Neural progenitor cell (in vitro differentiated cells): ENCODE results near the gene TTC39C. TPM values are rescaled to one million over a fixed set of nuclear protein-coding genes. Genes with fewer than 3 reads are reported as not detected.

Source experiments
- DNase-seq: peaks from one replicate; pipeline ENCODE4 v3.0.0-alpha.2; 2016; ENCODE audit warnings: low spot score
- H2AFZ ChIP-seq: fragments of 200-600 bp; sonication (generic); replicated peaks from 2 replicates; pipeline ENCODE4 v1.6.1; 2016; ENCODE audit warnings: antibody characterized with exemption
- H3F3A ChIP-seq: fragments of 200-600 bp; sonication (generic); 2 replicates; pipeline ENCODE4 v1.6.1; 2016; ENCODE audit warnings: antibody characterized with exemption, low read depth
- H3K27ac ChIP-seq: fragments of 200-600 bp; sonication (generic); 2 replicates; pipeline ENCODE4 v1.5.1; 2016; ENCODE audit warnings: mild to moderate bottlenecking
- H3K27me3 ChIP-seq: fragments of 200-600 bp; sonication (generic); 2 replicates; pipeline ENCODE4 v1.6.1; 2016; ENCODE audit warnings: mild to moderate bottlenecking, moderate library complexity
- H3K36me3 ChIP-seq: fragments of 200-600 bp; sonication (generic); 2 replicates; pipeline ENCODE4 v1.5.1; 2016
- H3K4me1 ChIP-seq: fragments of 200-600 bp; sonication (generic); 2 replicates; pipeline ENCODE4 v1.6.1; 2016; ENCODE audit warnings: mixed run types
- H3K4me2 ChIP-seq: fragments of 200-600 bp; sonication (generic); 2 replicates; pipeline ENCODE4 v1.6.1; 2016
- H3K4me3 ChIP-seq: fragments of 200-600 bp; sonication (generic); 2 replicates; pipeline ENCODE4 v1.5.1; 2016
- H3K79me2 ChIP-seq: fragments of 200-600 bp; sonication (generic); 2 replicates; pipeline ENCODE4 v1.6.1; 2016; ENCODE audit warnings: low read depth
- H3K9ac ChIP-seq: fragments of 200-600 bp; sonication (generic); 2 replicates; pipeline ENCODE4 v1.6.1; 2016
- H3K9me3 ChIP-seq: fragments of 200-600 bp; sonication (generic); 2 replicates; pipeline ENCODE4 v1.5.1; 2016; ENCODE audit warnings: low read depth
- H4K20me1 ChIP-seq: fragments of 200-600 bp; sonication (generic); 2 replicates; pipeline ENCODE4 v1.6.1; 2016; ENCODE audit warnings: low read depth
- H3K27ac Mint-ChIP-seq: 3 replicates; pipeline ENCODE4 v1.8.0; 2021; ENCODE audit warnings: mixed read lengths
- H3K27me3 Mint-ChIP-seq: 2 replicates; pipeline ENCODE4 v1.8.0; 2022; ENCODE audit warnings: low read depth, mild to moderate bottlenecking, inconsistent platforms, moderate library complexity, mixed read lengths; ENCODE audit not compliant: insufficient read depth
- H3K36me3 Mint-ChIP-seq: 3 replicates; pipeline ENCODE4 v1.8.0; 2021; ENCODE audit warnings: mixed read lengths
- H3K4me1 Mint-ChIP-seq: 3 replicates; pipeline ENCODE4 v1.8.0; 2021; ENCODE audit warnings: mixed read lengths
- H3K4me3 Mint-ChIP-seq: 3 replicates; pipeline ENCODE4 v1.8.0; 2021; ENCODE audit warnings: mild to moderate bottlenecking, moderate library complexity, mixed read lengths
- H3K9me3 Mint-ChIP-seq: 3 replicates; pipeline ENCODE4 v1.8.0; 2020; ENCODE audit warnings: mixed read lengths
- EZH2 ChIP-seq: fragments of 200-600 bp; sonication (generic); IDR thresholded peaks from 2 replicates; pipeline ENCODE4 v1.6.1; 2017; ENCODE audit warnings: antibody characterized with exemption, mild to moderate bottlenecking, moderate library complexity
- EZH2phosphoT487 ChIP-seq: fragments of 200-600 bp; sonication (generic); IDR thresholded peaks from 2 replicates; pipeline ENCODE4 v1.6.1; 2017; ENCODE audit warnings: antibody characterized with exemption
- total RNA-seq: library from RNA; depleted of rRNA; stranded (reverse); fragments of >200 nt; gene quantifications from 2 replicates; pipeline ENCODE4 v1.2.3, GENCODE V29; 2015; ENCODE audit warnings: low replicate concordance
- TF ChIP-seq, protein P1 (sequence below): fragments of 200-600 bp; sonication (generic); IDR thresholded peaks from 2 replicates; pipeline ENCODE4 v1.5.1; 2017; ENCODE audit warnings: antibody characterized with exemption, mild to moderate bottlenecking

The TTC39C gene
- total RNA-seq, 1 donor from 2014 or later = 27.6 TPM

DNA sequence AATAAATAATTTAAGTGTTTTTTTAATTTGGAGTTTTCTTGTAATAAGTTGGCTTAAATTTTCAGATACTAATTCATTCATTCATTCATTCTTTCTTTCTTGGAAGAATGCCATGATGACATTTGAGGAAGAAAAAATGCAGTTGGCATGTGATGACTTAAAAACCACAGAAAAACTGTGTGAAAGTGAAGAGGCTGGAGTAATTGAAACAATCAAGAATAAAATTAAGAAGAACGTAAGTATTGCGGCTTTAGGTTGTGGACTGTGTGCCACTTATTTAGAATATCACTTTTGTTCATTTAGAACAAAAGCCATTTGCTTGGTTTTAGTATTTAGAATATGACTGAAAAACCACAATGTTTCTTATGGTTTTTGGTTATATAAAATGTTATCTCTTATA is 51.4 kb downstream of the TTC39C start:
- no peaks in the 10 kb centered on the region for H3K27me3 ChIP-seq
- Mint-ChIP-seq H3K9me3 (no peaks in the 10 kb centered on the region), H3K4me3 (no peak overlapping the region)

DNA sequence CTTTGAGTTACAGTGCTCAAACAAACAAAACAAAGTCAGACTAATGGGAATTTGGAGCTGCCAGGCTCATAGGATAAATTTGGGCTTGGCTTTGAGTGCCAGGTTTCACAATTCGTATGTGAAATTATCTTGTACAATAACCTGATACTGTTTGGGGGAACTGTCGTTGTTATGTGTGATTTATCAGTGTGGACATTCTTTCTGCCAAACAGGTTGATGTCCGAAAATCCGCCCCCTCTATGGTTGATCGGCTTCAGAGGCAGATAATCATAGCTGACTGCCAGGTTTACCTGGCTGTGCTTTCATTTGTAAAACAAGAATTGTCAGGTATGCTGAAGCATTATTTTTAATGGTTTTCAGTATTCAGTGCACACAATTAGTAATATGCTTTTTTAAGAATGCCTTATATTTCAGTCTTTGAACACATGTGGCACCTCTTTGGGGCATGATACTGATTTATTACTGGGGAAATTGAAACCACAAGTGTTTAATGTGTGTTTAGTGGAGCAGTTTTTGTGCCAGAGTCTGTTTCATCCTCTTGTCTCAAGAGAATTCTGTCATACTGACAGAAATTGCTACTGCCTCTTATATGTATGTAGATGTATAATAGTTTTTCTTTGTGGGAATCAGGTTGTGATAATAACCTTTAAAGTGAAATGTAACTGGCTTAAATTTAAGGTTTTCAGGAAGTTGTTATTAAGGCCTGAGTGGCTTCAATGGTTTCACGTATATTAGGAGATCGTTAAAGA is 54.6 kb downstream of the TTC39C start:
- H3K4me1 Mint-ChIP-seq = no peaks in the 10 kb centered on the region
- Histone ChIP-seq H3K4me1 (no peaks in the 10 kb centered on the region), H3K9ac (no peak overlapping the region), H3K4me3 (no peak overlapping the region), H3K9me3 (no peaks in the 10 kb centered on the region), H3K36me3 (no peaks in the 10 kb centered on the region), H3K27me3 (no peaks in the 10 kb centered on the region), H3K27ac (no peak overlapping the region), H3F3A (no peaks in the 10 kb centered on the region), H3K79me2 (no peaks in the 10 kb centered on the region), H3K4me2 (no peak overlapping the region), H4K20me1 (no peaks in the 10 kb centered on the region), H2AFZ (no peak overlapping the region)
- peaks cover 2% of the 10 kb centered on the region for H3K27me3 Mint-ChIP-seq
- H3K4me3 Mint-ChIP-seq = no peak overlapping the region
- peaks cover 6% of the 10 kb centered on the region for H3K36me3 Mint-ChIP-seq
- no peak for TF ChIP-seq EZH2
- TF ChIP-seq, protein P1, sequence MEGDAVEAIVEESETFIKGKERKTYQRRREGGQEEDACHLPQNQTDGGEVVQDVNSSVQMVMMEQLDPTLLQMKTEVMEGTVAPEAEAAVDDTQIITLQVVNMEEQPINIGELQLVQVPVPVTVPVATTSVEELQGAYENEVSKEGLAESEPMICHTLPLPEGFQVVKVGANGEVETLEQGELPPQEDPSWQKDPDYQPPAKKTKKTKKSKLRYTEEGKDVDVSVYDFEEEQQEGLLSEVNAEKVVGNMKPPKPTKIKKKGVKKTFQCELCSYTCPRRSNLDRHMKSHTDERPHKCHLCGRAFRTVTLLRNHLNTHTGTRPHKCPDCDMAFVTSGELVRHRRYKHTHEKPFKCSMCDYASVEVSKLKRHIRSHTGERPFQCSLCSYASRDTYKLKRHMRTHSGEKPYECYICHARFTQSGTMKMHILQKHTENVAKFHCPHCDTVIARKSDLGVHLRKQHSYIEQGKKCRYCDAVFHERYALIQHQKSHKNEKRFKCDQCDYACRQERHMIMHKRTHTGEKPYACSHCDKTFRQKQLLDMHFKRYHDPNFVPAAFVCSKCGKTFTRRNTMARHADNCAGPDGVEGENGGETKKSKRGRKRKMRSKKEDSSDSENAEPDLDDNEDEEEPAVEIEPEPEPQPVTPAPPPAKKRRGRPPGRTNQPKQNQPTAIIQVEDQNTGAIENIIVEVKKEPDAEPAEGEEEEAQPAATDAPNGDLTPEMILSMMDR = no peak
- TF ChIP-seq EZH2phosphoT487 = no peak
- no peak for DNase-seq
- no peaks in the 10 kb centered on the region for H3K9me3 Mint-ChIP-seq
- H3K27ac Mint-ChIP-seq = no peak overlapping the region

More for the DNA sequence above, 51.4 kb downstream of the TTC39C start:
- Histone ChIP-seq H3F3A (no peaks in the 10 kb centered on the region), H3K4me3 (no peak overlapping the region), H3K9me3 (no peaks in the 10 kb centered on the region), H3K9ac (no peak overlapping the region), H3K79me2 (peaks cover 5% of the 10 kb centered on the region), H3K27ac (no peak overlapping the region), H4K20me1 (no peaks in the 10 kb centered on the region), H3K36me3 (no peaks in the 10 kb centered on the region), H3K4me2 (no peak overlapping the region), H3K4me1 (no peaks in the 10 kb centered on the region), H2AFZ (no peak overlapping the region)
- no peaks in the 10 kb centered on the region for H3K27me3 Mint-ChIP-seq
- no peak for DNase-seq
- TF ChIP-seq EZH2phosphoT487 (no peak), EZH2 (no peak)
- TF ChIP-seq, protein P1 = no peak
- H3K27ac Mint-ChIP-seq = no peak overlapping the region
- no peaks in the 10 kb centered on the region for H3K4me1 Mint-ChIP-seq
- H3K36me3 Mint-ChIP-seq = peaks cover 6% of the 10 kb centered on the region

GRCh38 chr18:24071029-24071428 is 56.5 kb downstream of the TTC39C start:
- Histone ChIP-seq H3K27ac (no peak overlapping the region), H3K4me1 (no peaks in the 10 kb centered on the region), H3K27me3 (no peaks in the 10 kb centered on the region), H3K9ac (no peak overlapping the region), H3K36me3 (no peaks in the 10 kb centered on the region), H3K4me3 (no peak overlapping the region), H3K4me2 (no peak overlapping the region), H2AFZ (no peak overlapping the region), H3K9me3 (no peaks in the 10 kb centered on the region), H4K20me1 (no peaks in the 10 kb centered on the region), H3K79me2 (no peaks in the 10 kb centered on the region), H3F3A (no peaks in the 10 kb centered on the region)
- H3K27ac Mint-ChIP-seq = no peak overlapping the region
- H3K36me3 Mint-ChIP-seq = peaks cover 9% of the 10 kb centered on the region
- no peaks in the 10 kb centered on the region for H3K9me3 Mint-ChIP-seq
- DNase-seq = no peak
- peaks cover 2% of the 10 kb centered on the region for H3K27me3 Mint-ChIP-seq
- H3K4me3 Mint-ChIP-seq = no peak overlapping the region
- TF ChIP-seq EZH2phosphoT487 (no peak), EZH2 (no peak)
- no peaks in the 10 kb centered on the region for H3K4me1 Mint-ChIP-seq

GRCh38 chr18:24071779-24072178 is 57.2 kb downstream of the TTC39C start:
- H3K9ac ChIP-seq = no peak overlapping the region
- H4K20me1 ChIP-seq = no peaks in the 10 kb centered on the region
- H3K79me2 ChIP-seq = no peaks in the 10 kb centered on the region
- no peak overlapping the region for H3K4me3 Mint-ChIP-seq
- TF ChIP-seq, protein P1 = no peak
- no peak for TF ChIP-seq EZH2phosphoT487
- TF ChIP-seq EZH2 = no peak
- peaks cover 3% of the 10 kb centered on the region for H3K27me3 Mint-ChIP-seq
- no peaks in the 10 kb centered on the region for H3K36me3 ChIP-seq
- H3F3A ChIP-seq = no peaks in the 10 kb centered on the region
- no peaks in the 10 kb centered on the region for H3K9me3 ChIP-seq
- H3K27ac ChIP-seq = no peak overlapping the region
- no peak overlapping the region for H2AFZ ChIP-seq
- no peaks in the 10 kb centered on the region for H3K27me3 ChIP-seq
- H3K4me3 ChIP-seq = no peak overlapping the region
- H3K27ac Mint-ChIP-seq = no peak overlapping the region
- H3K36me3 Mint-ChIP-seq = peaks cover 9% of the 10 kb centered on the region
- H3K4me1 ChIP-seq = peaks cover 1% of the 10 kb centered on the region
- H3K4me1 Mint-ChIP-seq = peaks cover 5% of the 10 kb centered on the region
- DNase-seq = no peak
- H3K4me2 ChIP-seq = no peak overlapping the region
- no peaks in the 10 kb centered on the region for H3K9me3 Mint-ChIP-seq
